ENCODE results near the gene MIAT. TPM values are rescaled to one million over a fixed set of nuclear protein-coding genes. Genes with fewer than 3 reads are reported as not detected.

MIAT gene
- total RNA-seq, 1 experiment from 2014 or later, result 0.49 TPM

- Mint-ChIP-seq H3K4me3 (ENCODE audit: unreplicated experiment) (no peak overlapping the region), H3K27me3 (ENCODE audit: insufficient read depth, unreplicated experiment) (peaks cover 32% of the 10 kb centered on the region), H3K4me1 (ENCODE audit: insufficient read depth, unreplicated experiment) (no peaks in the 10 kb centered on the region), H3K27ac (ENCODE audit: low read depth, unreplicated experiment) (no peak overlapping the region), H3K36me3 (ENCODE audit: insufficient read depth, unreplicated experiment) (no peaks in the 10 kb centered on the region), H3K9me3 (ENCODE audit: unreplicated experiment) (no peaks in the 10 kb centered on the region)
- ChIA-PET CTCF (no interaction called here), POLR2A (no interaction called here)
- no TSS peak for BruUV-seq (replicated peaks)
- DNase-seq (ENCODE audit: unreplicated experiment), result no peak
- intact Hi-C loops (cut with micrococcal nuclease), result no loop called here
- no peak for TF ChIP-seq CTCF (IDR thresholded peaks at IDR 0.05; ENCODE audit: unreplicated experiment)
These were observed 43.1 kb upstream of the MIAT start for GRCh38 chr22:26614322-26614721.

DNA sequence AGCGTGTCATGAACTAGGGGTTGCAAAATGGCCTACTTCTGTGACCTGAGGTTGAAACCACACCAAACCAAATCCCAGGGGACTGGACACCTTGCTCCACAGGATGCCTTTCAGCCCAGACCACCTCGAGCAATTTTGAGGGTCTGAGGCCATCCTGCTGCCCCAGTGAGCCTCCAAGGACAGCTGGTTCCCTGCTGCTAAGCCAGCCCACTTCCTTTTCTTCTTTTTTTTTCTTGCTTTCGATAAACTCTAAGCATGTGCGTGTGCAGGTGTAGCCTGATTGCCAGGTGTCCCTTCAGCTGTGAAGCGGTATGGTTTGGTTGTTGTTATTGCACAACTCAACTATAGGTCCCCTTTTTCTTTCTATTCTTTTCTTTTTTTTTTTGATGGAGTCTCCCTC is 42.2 kb upstream of the MIAT start:
- no peaks in the 10 kb centered on the region for H3K4me1 Mint-ChIP-seq (ENCODE audit: insufficient read depth, unreplicated experiment)
- no peak for TF ChIP-seq CTCF (IDR thresholded peaks at IDR 0.05; ENCODE audit: unreplicated experiment)
- no peak overlapping the region for H3K27ac Mint-ChIP-seq (ENCODE audit: low read depth, unreplicated experiment)
- no peaks in the 10 kb centered on the region for H3K36me3 Mint-ChIP-seq (ENCODE audit: insufficient read depth, unreplicated experiment)
- intact Hi-C loops (cut with micrococcal nuclease), result no loop called here
- ChIA-PET POLR2A (no interaction called here), CTCF (no interaction called here)
- no peaks in the 10 kb centered on the region for H3K9me3 Mint-ChIP-seq (ENCODE audit: unreplicated experiment)
- peaks cover 32% of the 10 kb centered on the region for H3K27me3 Mint-ChIP-seq (ENCODE audit: insufficient read depth, unreplicated experiment)
- BruUV-seq (replicated peaks), result no TSS peak
- DNase-seq (ENCODE audit: unreplicated experiment), result no peak
- H3K4me3 Mint-ChIP-seq (ENCODE audit: unreplicated experiment), result no peak overlapping the region

DNA sequence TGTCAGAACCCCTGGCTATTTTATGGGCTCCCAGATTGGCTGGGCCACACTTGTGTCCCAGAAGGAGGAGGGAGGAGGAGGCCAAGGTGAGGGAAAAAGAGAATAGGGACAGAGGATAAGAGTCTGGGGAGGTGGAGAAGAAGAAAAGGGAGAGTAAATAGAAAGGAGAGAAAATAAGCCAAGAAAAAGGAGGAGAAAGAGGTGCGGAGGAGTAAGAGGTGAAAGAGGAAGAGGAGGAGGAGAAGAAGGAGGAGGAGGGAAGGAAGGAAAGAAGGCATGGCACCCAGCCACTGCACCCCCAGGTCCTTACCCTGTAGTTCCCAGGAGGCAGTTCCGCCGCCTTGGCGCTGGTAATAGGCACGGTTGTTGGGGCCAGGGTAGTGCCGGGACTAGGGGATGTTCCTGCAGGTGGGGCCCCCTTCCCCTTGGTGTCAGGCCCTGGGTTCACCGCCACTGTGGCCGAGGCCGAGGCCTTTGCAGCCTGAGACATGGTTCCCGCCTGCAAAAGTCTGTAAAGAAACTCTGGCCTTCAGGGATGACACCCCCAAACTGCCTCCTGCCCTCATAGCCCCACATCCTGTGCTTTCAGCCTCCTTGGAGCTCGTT is 41.5 kb upstream of the MIAT start:
- ChIA-PET POLR2A (no interaction called here), CTCF (no interaction called here)
- Mint-ChIP-seq H3K36me3 (ENCODE audit: insufficient read depth, unreplicated experiment) (no peaks in the 10 kb centered on the region), H3K9me3 (ENCODE audit: unreplicated experiment) (no peaks in the 10 kb centered on the region), H3K27me3 (ENCODE audit: insufficient read depth, unreplicated experiment) (peaks cover 32% of the 10 kb centered on the region), H3K27ac (ENCODE audit: low read depth, unreplicated experiment) (no peak overlapping the region), H3K4me3 (ENCODE audit: unreplicated experiment) (no peak overlapping the region), H3K4me1 (ENCODE audit: insufficient read depth, unreplicated experiment) (no peaks in the 10 kb centered on the region)
- intact Hi-C loops (cut with micrococcal nuclease), result no loop called here
- no peak for TF ChIP-seq CTCF (IDR thresholded peaks at IDR 0.05; ENCODE audit: unreplicated experiment)
- no peak for DNase-seq (ENCODE audit: unreplicated experiment)
- BruUV-seq (replicated peaks), result no TSS peak

DNA sequence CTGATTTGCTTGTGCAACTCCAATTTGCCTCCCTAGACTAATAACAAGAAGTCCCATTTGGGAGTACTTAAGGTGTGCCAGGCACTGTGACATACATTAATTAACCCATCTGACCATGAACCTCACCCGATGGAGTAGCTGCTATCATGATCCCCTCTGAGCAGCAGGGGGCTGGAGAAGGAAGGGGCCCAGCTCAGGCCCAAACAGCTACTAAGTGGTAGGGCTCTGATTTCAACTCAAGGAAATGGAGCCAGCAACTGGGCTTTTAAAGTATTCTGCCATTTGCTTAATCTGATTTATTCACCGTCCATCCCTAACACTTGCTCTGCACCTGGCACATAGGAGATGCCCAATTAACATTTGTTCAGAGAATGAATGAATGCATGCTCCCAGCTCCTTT is 40.7 kb upstream of the MIAT start:
- Mint-ChIP-seq H3K4me3 (ENCODE audit: unreplicated experiment) (no peak overlapping the region), H3K27me3 (ENCODE audit: insufficient read depth, unreplicated experiment) (peaks cover 32% of the 10 kb centered on the region), H3K4me1 (ENCODE audit: insufficient read depth, unreplicated experiment) (no peaks in the 10 kb centered on the region), H3K36me3 (ENCODE audit: insufficient read depth, unreplicated experiment) (no peaks in the 10 kb centered on the region), H3K27ac (ENCODE audit: low read depth, unreplicated experiment) (no peak overlapping the region), H3K9me3 (ENCODE audit: unreplicated experiment) (no peaks in the 10 kb centered on the region)
- DNase-seq (ENCODE audit: unreplicated experiment), result no peak
- no TSS peak for BruUV-seq (replicated peaks)
- intact Hi-C loops (cut with micrococcal nuclease), result no loop called here
- no peak for TF ChIP-seq CTCF (IDR thresholded peaks at IDR 0.05; ENCODE audit: unreplicated experiment)
- POLR2A ChIA-PET, result no interaction called here
- CTCF ChIA-PET, result interaction anchor here (0.5 to 0.6 kb wide), 2 partner anchors 240 to 279 kb away, joined by 3 read pairs; no protein-coding TSS in a partner anchor

Data from MCF 10A (cell line).